Muscle layer of duodenum (tissue), 2 donors: ENCODE results near the gene URB2.

ENCODE experiments used
- H3K27ac ChIP-seq: one replicate; pipeline ENCODE4 v1.7.0; 2013; ENCODE audit warnings: mild to moderate bottlenecking, low read length
- H3K27me3 ChIP-seq: one replicate; pipeline ENCODE4 v1.7.0; 2013; ENCODE audit warnings: low read depth, mild to moderate bottlenecking, control low read depth, low read length
- H3K36me3 ChIP-seq, 2 donors: one replicate each; pipeline ENCODE4 v1.7.0; 2013; ENCODE audit warnings: low read length in 2 of 2, control low read depth in 1 of 2, mild to moderate bottlenecking in 1 of 2; ENCODE audit not compliant: insufficient read depth in 2 of 2, control insufficient read depth in 1 of 2
- H3K4me1 ChIP-seq, 2 donors: one replicate each; pipeline ENCODE4 v1.7.0; 2013; ENCODE audit warnings: low read length in 2 of 2, mild to moderate bottlenecking in 2 of 2, control low read depth in 1 of 2, moderate library complexity in 1 of 2; ENCODE audit not compliant: insufficient read depth in 2 of 2, control insufficient read depth in 1 of 2
- H3K4me3 ChIP-seq, 2 donors: one replicate each; pipeline ENCODE4 v1.7.0; 2013; ENCODE audit warnings: low read length in 2 of 2, low read depth in 1 of 2, mild to moderate bottlenecking in 1 of 2
- H3K9me3 ChIP-seq, 2 donors: one replicate each; pipeline ENCODE4 v1.7.0; 2013; ENCODE audit warnings: low read length in 2 of 2, control low read depth in 1 of 2, mild to moderate bottlenecking in 1 of 2; ENCODE audit not compliant: control insufficient read depth in 1 of 2
- donor health status: healthy.

Gene URB2

DNA sequence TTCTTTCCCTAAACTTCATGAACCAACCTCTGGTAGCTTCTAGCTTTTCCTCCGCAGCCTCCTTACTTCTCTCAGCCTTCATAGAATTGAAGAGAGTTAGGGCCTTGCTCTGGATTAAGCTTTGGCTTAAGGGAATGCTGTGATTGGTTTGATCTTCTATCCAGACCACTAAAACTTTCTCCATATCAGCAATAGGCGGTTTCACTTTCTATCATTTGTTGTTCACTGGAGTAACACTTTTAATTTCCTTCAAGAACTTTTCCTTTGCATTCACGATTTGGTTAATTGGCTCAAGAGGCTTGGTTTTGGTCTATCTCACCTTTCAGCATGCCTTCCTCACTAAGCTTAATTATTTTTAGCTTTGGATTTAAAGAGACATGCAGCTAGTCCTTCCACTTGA lies 5.1 kb downstream of the URB2 start:
- no peak overlapping the region for H3K4me3 ChIP-seq
- peaks cover 6 to 10% of the 10 kb centered on the region in 2 donors for H3K4me1 ChIP-seq
- H3K27me3 ChIP-seq = no peaks in the 10 kb centered on the region
- H3K36me3 ChIP-seq = peaks cover 17 to 21% of the 10 kb centered on the region in 2 donors
- H3K27ac ChIP-seq = no peak overlapping the region
- no peaks in the 10 kb centered on the region for H3K9me3 ChIP-seq

DNA sequence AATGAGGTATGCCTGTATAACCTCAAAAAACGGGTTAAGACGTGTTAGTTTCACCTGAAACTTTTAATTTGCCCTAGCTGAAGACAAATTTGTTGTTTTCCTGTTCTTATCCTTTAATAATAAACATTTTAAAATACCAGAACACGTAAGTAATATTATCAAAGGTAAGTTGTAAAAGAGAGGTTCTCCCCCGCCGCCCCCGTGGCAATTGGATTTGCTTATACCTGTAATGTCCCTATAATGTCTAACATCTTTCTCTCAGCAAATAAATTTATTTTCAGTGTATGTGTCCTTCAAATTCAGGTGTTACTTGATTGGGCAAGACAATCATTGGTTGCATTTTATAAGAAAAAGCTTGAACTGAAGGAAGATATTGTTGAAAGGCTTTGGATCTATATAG lies 5.9 kb downstream of the URB2 start:
- peaks cover 25 to 29% of the 10 kb centered on the region in 2 donors for H3K36me3 ChIP-seq
- no peaks in the 10 kb centered on the region for H3K27me3 ChIP-seq
- H3K4me1 ChIP-seq = peaks cover 6 to 7% of the 10 kb centered on the region in 2 donors
- no peak overlapping the region for H3K4me3 ChIP-seq
- no peaks in the 10 kb centered on the region for H3K9me3 ChIP-seq
- no peak overlapping the region for H3K27ac ChIP-seq

DNA sequence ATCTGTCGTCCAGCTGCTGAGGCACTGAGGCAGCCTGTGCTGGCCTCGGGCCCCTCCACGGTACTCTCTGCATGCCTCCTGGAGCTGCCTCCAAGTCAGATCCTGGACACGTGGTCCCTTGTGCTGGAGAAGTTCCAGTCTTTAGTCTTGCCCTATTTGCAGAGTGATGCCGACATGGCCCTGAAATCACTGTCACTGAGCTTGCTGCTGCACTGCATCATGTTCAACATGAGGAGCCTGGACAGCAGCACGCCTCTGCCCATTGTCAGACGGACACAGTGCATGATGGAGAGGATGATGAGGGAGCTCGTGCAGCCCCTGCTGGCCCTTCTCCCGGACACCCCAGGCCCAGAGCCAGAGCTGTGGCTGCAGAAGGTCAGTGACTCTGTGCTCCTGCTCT lies 10.0 kb downstream of the URB2 start:
- Histone ChIP-seq H3K4me1 (no peaks in the 10 kb centered on the region), H3K27ac (no peak overlapping the region), H3K27me3 (no peaks in the 10 kb centered on the region), H3K9me3 (no peaks in the 10 kb centered on the region), H3K36me3 (peaks cover 33 to 51% of the 10 kb centered on the region in 2 donors), H3K4me3 (no peak overlapping the region)

DNA sequence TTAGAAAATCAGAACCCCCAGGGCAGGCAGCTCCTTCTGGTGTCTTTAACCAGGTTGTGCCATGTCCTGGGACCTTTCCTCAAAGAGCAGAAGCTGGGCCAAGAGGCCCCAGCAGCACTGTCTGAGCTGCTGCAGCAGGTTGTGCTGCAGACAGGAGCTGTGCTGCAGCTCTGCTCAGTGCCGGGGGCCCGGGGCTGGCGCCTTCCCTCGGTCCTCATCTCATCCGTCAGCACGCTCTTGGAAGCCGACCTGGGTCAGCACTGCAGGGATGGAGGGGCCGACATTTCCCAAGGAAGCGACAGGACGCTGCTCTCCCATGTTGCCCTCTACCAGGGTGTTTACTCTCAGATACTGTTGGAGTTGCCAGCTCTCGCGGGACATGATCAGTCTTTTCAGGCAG lies 11.7 kb downstream of the URB2 start:
- H3K27ac ChIP-seq = no peak overlapping the region
- no peak overlapping the region for H3K4me3 ChIP-seq
- no peaks in the 10 kb centered on the region for H3K27me3 ChIP-seq
- no peaks in the 10 kb centered on the region for H3K4me1 ChIP-seq
- no peaks in the 10 kb centered on the region for H3K9me3 ChIP-seq
- peaks cover 33 to 54% of the 10 kb centered on the region in 2 donors for H3K36me3 ChIP-seq

DNA sequence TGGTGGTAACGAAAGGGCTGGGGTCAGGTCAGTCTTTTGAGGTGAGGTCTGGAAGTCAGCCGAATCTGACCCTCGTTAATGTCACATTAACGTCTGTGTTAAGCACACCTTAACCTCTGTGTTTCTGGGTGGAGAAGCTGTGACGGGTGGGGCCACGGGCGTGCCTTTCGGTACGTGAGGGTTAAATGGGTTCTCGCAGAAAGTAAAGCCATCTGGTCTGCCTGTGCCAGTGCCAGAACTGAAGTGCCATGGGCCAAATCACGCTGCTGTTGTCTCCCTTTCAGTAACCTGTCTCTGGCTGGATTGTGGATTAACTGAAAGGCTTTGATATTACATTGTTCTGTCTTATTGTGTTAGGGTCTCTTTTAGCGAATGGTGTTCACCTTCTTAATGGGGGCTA lies 14.4 kb downstream of the URB2 start:
- no peak overlapping the region for H3K4me3 ChIP-seq

DNA sequence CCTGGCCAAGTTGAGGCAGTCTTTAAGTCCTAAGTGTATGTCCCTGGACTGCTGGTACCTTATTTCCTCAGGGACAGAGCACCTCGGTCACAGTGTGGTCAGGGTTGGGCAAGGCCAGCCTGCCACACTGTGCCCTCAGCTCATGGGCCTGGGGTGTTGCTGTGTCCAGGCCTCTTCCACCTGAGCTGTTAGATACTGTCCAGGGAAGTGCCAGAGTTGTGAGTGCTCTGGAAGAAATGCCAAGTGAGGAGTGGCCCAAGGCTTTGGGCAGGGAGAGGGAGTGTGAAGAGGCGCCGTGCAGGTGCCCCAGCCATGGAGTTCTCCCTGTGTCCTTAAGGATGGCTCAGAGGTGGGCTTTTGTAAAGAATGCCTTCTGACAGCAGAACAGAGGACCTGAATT lies 15.3 kb downstream of the URB2 start:
- peaks cover 24 to 54% of the 10 kb centered on the region in 2 donors for H3K36me3 ChIP-seq

More for the DNA sequence above, 14.4 kb downstream of the URB2 start:
- Histone ChIP-seq H3K27me3 (no peaks in the 10 kb centered on the region), H3K9me3 (no peaks in the 10 kb centered on the region), H3K36me3 (peaks cover 25 to 55% of the 10 kb centered on the region in 2 donors), H3K4me1 (no peaks in the 10 kb centered on the region), H3K27ac (no peak overlapping the region)

DNA sequence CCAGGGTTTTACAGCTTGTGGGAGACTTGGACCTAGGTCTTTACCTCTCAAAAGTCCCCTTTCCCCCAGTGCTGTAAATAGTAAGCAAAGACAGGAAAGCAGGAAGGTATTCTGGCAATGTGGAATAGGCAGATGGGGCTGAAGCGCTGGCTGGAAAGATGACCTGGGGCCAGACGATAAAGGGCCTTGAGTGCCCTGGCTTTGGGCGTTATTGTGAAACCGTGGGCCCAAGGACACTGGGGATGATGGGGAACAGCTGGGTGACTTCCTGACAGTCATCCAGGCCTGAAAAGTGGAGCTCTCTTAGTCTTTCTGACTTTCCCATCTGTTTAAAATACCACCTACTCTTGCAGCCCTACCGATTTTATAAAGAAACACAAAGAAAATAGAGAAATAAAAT lies 16.3 kb downstream of the URB2 start:
- Histone ChIP-seq H3K4me1 (no peaks in the 10 kb centered on the region), H3K9me3 (no peaks in the 10 kb centered on the region), H3K36me3 (peaks cover 24 to 54% of the 10 kb centered on the region in 2 donors), H3K27ac (no peak overlapping the region), H3K27me3 (no peaks in the 10 kb centered on the region), H3K4me3 (no peak overlapping the region)

More for the DNA sequence above, 15.3 kb downstream of the URB2 start:
- no peaks in the 10 kb centered on the region for H3K9me3 ChIP-seq
- H3K27ac ChIP-seq = no peak overlapping the region
- no peaks in the 10 kb centered on the region for H3K27me3 ChIP-seq
- no peak overlapping the region for H3K4me3 ChIP-seq
- no peaks in the 10 kb centered on the region for H3K4me1 ChIP-seq

DNA sequence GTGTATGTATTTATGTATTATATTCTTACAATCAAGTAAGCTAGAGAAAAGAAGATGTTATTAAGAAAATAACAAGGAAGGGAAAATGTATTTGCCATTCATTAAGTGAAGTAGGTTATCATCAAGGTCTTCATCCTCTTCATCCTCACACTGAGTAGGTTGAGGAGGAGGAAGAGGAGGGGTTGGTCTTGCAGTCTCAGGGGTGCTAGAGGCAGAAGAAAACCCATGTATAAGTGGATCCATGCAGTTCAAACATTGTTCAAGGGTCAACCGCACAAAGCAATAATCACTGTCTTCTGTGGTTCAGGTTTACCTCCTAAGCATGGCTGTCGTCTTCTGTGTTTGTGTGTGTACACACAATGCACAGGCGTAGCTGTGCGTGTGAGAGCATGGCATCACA lies 16.9 kb downstream of the URB2 start:
- peaks cover 21 to 56% of the 10 kb centered on the region in 2 donors for H3K36me3 ChIP-seq
- no peak overlapping the region for H3K4me3 ChIP-seq
- no peak overlapping the region for H3K27ac ChIP-seq
- H3K4me1 ChIP-seq = no peaks in the 10 kb centered on the region
- H3K27me3 ChIP-seq = no peaks in the 10 kb centered on the region
- H3K9me3 ChIP-seq = no peaks in the 10 kb centered on the region

DNA sequence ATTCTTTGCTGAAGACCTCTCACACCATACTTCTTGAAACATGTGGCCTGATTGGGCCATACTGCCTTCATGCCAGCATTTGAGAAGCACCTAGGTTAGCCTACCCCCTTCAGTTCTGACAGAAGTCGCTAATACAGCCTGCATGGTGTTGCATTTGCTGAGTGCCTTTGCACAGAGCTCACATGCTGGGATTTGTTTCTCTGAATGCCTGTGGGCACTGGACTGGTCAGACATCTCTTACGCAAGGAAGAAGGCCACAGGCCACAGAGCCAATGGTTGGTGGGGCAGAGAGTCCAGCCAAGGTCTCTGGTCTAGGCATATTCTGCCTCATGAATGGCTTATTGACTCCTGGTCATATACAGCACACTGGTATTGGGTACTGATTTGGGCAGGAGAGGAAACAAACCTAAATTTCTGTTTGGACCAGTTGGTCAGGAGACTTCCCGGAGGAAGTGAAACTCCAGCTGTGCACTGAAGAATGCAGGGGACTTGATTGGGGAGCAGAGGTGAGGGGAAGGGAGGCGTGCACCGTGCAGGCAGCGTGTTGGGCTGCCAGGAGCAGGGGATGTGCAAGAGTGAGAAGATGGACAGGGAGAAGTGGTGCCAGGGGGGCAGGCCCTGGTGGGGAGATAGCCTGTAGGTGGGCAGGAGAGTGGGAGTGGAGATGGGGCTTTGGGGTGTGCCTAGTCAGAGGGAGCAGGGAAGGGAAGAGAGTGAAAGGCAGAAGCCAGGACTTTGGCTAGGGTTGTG lies 18.1 kb downstream of the URB2 start:
- H3K27ac ChIP-seq = no peak overlapping the region
- no peaks in the 10 kb centered on the region for H3K4me1 ChIP-seq
- H3K27me3 ChIP-seq = no peaks in the 10 kb centered on the region
- no peaks in the 10 kb centered on the region for H3K9me3 ChIP-seq
- no peak overlapping the region for H3K4me3 ChIP-seq
- peaks cover 29 to 57% of the 10 kb centered on the region in 2 donors for H3K36me3 ChIP-seq

DNA sequence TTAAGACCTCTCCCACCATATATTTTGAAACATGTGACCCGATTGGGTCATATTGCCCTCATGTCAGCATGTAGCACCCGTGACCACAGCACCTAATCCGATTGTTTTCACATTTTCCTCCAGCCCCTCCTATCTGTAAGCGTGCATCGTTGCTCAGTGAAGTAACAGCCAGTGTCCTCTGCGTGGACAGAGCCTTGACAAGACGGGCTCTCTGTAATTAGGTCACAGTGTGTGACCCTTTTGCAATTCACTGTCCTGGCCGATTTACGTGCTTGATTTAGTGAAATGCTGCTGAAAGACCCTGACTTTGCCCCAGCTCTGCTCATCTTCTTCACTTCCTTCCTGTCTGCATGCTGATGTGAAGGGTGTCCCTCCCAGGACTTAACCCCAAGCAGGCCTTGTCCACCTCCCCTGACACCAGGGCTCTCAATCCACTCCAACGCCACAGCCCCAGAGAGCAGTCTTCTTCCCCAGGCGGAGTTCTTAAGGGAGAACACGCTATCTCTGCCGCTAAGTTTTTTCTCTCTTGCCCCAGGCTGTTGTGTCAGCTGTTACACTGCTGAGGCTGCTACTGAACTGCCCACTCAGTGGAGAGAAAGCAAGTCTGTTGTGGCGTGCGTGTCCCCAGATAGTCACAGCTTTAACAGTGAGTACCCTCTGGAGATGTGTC lies 19.4 kb downstream of the URB2 start:
- Histone ChIP-seq H3K36me3 (peaks cover 37 to 63% of the 10 kb centered on the region in 2 donors), H3K4me1 (no peaks in the 10 kb centered on the region), H3K27me3 (no peaks in the 10 kb centered on the region), H3K4me3 (no peak overlapping the region), H3K9me3 (no peaks in the 10 kb centered on the region), H3K27ac (no peak overlapping the region)

DNA sequence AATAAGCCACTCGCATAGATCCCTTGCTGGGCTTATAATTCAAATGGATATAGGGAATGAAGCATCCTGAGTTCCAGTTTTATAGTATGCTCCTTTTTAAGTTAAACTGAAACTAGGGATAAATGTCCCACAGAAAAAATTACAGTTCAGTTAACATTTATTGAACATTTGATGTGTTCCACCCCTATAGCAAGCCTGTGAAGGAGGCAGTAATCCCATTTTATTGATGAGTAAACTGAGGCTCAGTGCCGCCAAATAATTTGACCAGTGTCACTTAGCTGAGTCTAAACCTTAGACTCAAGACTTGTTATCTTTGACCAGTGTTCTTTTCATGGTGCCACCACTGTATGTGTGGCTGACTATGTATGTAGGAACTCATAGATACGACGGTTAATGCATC lies 22.4 kb downstream of the URB2 start:
- Histone ChIP-seq H3K27ac (no peak overlapping the region), H3K4me3 (no peak overlapping the region), H3K27me3 (no peaks in the 10 kb centered on the region), H3K36me3 (peaks cover 47 to 64% of the 10 kb centered on the region in 2 donors), H3K4me1 (no peaks in the 10 kb centered on the region), H3K9me3 (no peaks in the 10 kb centered on the region)
